Stimulated activated CD8-positive, alpha-beta memory T cell treated with anti-CD3 and anti-CD28 coated beads, Interleukin-15, amount 100 ng/mL, for 1 hour (primary cell): ENCODE measurements around the gene CDH13.
A peak's percentile ranks its signal among the peaks of the same experiment; 100 is the strongest.

Experiments
- DNase-seq: peaks from one replicate; pipeline ENCODE4 v3.0.0-alpha.2; 2020; ENCODE audit warnings: low read depth

Gene CDH13

DNA sequence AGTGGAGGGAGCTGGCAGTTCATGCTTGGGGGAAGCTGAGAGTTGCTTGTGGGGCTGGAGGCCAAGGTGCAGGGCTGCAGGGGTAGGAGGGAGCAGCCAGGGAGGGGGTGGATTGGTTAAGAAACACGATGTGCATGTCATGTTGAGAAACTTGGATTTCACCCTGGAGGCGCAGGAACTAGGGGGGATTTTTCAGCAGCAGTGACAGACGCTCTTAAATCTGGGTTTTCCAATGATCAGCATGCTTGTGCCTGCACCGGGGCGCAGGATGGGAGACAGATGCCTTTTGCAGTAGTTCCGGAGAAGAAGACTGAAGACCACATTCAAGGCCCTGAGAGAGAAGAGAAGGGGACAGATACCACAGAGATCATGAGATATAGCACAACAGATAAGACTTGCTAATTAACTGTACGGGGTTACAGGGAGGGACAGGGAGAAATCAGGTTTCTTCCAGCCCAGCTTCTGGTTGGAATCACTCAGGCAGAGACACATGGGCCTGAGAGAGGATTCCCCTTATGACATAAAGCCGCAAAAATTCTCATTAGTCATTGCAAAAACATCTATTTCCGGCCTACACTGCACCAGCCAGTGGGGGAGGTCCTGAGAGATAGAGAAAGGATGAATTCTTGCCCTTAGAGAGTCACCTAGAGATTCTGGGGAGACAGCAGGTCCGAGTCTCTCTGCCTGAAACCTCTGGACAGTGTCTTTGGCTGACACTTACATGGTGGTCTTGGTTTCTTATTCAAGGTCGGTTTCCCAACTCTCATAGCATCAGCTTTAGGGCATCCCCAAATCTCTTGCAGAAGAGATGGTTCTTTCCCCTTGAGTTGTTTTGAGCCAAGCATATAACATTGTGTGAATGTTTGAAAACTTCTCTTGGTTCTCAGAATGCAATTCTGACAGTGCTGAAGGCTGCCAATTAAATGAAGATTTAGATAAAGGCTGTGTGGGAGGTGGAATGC lies 27.1 kb downstream of the CDH13 start:
- DNase-seq: peak; percentile 15

- peak; percentile 39 for DNase-seq
Measured at GRCh38 chr16:82655072-82655714, 28.4 kb downstream of the CDH13 start.

DNA sequence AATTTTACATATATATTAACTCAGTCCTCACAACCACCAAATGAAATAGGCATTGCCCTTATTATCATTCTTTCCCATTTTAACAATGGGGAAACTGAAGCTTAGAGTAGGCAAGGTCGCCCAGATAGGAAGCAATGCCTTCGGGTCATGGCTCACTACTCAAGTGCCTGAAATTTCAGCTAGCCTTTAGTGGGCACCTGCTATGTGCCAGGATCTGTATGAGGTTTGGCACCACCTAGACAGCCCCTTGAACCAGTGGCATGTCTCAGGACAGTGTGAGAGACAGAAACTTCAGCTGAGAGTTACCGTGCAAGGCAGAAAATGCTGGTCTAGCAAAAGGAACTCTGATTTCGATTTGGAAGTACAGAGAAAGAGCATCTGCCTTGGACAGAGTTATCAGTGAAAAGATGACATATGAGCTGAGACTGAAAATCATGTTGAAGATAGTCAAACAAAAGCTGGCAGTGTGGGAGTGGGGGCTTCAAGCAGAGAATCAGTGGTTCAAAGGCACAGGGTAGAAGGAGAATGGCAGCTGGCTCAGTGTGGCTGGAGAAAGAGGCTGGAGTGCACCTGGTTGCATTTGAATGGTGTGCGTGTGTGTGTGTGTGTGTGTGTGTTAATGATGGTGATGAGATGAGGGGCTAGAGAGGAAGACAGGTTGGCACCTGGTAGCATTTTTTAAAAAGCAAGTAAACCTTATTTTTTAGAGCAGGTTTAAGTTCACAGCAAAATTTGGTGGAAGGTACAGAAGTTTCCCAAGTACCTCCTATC lies 29.1 kb downstream of the CDH13 start:
- DNase-seq: no peak

DNA sequence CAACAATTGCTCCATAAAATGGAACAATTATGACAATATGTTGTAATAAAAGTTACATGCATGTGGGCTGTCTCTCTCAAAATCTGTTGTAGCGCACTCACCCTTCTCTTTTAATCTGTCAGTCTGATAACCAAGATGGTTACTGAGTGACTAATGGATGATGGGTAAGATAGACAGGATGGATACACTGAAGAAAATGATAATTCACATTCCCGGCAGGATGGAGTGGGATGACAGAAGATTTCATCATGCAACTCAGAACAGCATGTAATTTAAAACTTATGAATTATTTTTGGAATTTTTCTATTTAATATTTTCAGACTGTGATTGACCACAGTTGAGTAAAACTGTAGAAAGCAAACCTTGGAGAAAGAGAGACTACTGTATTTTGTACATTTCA lies 30.5 kb downstream of the CDH13 start:
- no peak for DNase-seq

DNA sequence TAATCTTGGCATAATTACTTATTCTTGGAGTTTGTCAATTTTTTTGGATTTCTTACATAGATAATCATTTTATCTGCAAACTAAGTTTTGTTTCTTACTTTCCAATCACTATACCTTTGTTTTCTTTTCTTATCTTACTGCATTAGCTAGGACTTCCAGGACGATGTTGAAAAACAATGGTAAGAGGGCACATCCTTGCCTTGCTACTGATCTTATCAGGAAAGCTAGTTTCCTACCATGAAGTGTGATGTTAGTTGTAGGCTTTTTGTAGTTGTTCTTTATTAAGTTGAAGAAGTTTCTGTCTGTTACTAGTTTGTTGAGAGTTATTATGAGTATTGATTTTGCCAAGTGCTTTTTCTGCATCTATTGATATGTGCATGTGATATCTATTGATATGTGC lies 31.0 kb downstream of the CDH13 start:
- DNase-seq: no peak

DNA sequence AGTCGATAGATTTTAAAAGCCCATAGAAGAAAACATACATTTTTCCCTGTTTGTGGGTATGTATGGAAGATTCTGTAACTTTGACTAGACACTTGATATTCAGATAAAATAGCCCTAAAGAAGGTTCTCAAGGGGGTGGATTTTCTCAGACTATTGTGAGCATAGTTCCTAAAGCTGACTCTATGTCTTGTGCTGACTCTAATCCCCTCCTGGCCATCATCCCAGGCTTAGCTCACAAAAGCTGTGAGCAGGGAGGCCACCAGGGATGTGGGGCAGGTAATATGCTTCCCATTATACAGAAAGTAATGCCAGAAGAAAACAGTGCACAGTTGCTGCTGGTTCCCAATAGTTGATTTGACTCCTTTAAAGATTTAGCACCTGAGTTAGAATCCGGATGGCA lies 32.0 kb downstream of the CDH13 start:
- DNase-seq: no peak

GRCh38 chr16:82660075-82660645 lies 33.4 kb downstream of the CDH13 start:
- no peak for DNase-seq

DNA sequence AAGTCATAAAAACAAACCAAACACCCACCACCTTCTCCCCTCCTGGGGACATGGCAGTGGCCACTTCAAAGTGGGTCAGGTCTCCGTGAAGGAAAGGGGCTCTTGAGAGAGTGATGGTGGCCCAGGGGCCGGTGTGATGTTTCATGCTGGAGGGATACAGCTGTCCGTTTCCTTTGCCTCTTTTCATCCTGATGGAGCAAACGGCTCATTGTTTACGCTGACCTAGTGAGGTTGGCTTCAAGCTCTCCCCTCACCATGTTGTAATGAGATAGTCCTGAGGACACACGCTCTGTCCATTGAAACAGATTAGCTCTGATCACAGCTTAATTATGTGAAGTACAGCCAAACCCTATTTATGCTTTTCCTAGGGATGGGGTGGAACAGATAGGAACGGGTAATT lies 34.2 kb downstream of the CDH13 start:
- no peak for DNase-seq

- DNase-seq: no peak
Measured at GRCh38 chr16:82664181-82664580, 37.4 kb downstream of the CDH13 start.

- DNase-seq: no peak
Measured at GRCh38 chr16:82665025-82665424, 38.3 kb downstream of the CDH13 start.

DNA sequence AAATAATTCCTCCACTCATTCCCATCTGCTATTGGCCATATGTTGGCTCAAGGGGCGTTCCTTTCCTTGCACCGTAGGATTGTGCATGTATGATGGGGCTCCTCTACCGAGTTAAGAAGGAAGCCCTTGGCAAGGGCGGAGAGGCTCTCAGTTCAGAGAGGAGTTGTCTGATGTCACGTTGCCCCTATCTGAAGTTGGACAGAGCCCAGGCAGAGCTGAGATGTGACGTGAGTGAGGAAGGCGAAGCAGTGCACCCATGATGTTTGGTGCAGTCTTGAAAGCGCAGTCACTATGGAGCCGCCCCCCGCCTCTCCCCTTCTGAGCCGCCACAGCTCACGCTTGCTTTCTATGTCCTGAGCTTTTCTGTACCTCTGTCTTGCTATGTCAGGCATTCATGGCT lies 40.7 kb downstream of the CDH13 start:
- no peak for DNase-seq

DNA sequence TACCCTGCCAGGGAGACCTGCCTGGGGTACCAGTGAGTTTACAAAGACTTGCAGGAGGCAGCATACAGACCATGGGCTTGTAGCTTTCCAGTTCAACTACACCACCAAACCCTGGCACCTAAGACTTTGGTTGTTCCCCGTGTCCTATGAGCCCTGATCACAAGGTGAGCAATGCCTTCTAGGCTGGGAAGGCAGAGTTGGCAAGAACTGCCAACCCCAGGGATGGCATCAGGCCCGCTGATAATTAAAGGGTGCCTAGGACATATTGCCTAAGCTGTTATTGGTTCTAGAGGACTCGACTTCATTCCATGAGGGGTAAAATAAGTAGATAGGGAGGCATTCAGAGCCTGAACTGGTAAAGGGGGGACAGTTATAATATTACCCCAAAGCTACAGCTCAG lies 41.3 kb downstream of the CDH13 start:
- no peak for DNase-seq

DNA sequence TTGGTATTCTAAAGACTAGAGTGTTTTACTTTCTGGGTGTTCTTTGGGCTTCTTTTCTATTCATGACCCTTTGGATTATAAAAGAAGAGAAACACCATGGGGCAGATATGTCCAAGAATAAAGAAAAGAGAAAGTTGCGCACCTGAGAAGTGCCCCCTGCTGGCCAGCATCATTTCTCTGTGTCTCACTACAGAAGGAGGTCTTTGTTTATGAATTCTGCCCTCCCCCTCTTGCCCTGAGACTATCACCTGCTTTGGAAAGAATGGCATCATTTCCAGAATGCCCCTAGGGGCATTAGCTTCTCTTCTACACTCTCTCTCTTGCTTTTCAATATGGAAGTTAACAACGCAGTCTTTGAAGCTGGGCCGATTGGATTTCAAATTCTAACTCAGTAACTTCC lies 45.0 kb downstream of the CDH13 start:
- DNase-seq: no peak

- no peak for DNase-seq
Measured at GRCh38 chr16:82672676-82673075, 45.9 kb downstream of the CDH13 start.

DNA sequence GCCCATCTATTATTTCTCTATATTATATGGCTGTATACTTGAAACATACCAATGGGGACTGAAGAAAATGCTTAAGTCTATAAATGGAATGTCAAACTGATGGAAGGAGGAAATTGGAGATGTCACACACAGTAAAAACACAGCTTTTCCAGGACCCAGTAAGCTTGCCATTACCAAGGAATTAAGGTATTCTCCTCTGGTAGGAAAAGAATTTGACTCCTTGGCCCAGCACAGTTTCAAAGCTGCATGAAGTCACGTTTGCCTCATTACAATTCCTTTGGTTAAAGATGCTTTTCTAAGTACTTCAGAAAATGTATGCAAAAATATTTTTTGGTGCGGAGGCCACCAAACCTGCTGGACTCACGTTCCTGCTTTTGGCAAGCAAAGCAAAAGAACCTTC lies 48.5 kb downstream of the CDH13 start:
- DNase-seq: no peak

DNA sequence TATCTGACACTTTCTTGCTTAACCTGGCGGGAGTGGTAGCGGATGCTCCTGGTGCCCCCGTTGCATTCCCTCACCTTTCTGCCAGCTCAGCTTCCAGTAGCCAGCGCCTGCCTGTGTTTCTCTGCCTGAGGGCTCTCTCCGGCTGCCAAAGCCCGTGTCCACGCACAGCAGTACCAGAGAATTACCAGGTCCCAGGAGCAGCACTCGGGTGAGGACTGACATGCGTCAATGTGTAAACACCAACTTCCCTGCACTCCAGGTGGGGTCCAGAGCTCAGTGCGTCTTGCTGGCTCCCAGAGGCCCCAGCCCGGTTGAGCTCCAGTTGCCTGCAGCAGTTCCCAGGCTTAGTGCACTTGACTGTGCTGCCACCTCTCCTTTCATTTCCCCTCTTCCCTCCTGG lies 54.8 kb downstream of the CDH13 start:
- DNase-seq: no peak

DNA sequence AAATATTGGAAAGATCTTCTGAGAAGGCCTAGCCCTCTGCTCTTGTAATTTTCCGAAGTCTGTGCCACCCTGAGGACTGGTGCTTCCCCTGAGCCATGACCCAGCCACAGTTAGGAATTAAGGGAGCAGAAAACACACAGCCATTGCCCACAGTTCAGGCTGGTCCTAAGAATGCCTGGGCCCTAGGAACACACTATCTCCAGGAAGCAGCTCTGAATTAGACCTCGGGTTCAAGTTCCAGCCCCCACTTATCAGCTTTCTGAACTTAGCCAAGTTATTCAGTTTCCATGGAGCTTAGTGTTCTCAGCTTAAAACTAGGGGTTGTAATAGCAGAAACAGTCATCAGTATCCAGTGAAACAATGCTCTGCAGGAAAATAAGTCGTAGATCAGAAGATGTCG lies 56.0 kb downstream of the CDH13 start:
- no peak for DNase-seq

GRCh38 chr16:82684256-82684655 lies 57.5 kb downstream of the CDH13 start:
- no peak for DNase-seq

GRCh38 chr16:82685526-82685925 lies 58.8 kb downstream of the CDH13 start:
- DNase-seq: no peak

GRCh38 chr16:82694239-82694874 lies 67.6 kb downstream of the CDH13 start:
- DNase-seq: no peak

- DNase-seq: no peak
Measured at GRCh38 chr16:82695806-82696205, 69.0 kb downstream of the CDH13 start.

GRCh38 chr16:82699260-82699659 lies 72.5 kb downstream of the CDH13 start:
- DNase-seq: no peak
